ENCODE measurements around the gene KRTAP10-8.
"Not testable (repeated sequence)": the region's sequence is repeated elsewhere in the genome, so short reads cannot be mapped to it uniquely, and the experiment has no call there.

DNA sequence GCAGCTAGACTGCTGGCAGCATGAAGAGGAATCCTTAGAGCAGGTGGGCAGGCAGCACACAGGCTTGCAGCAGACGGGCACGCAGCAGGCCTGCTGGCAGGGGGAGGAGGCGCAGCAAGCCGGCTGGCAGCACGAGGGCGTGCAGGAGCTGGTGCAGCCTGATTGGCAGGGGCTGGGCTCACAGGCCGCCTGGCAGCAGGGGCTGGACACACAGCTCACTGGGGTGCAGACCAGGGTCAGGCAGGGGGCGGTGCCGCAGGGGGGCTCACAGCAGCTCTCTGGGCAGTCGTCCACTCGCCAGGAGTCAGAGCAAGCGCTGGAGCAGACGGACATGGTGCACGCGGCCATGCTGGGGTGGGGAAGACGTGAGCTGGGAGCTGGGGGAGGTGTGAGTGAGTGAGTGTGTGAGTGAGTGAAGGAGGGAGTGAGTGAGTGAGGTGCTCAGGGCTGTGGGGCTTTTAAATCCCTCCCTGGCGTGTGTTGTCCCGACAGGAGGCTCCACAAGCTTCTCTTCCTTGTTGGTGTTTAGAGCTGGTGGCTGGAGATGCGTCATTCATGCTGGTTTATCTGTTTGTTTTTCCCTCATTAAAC, 31.6 kb upstream of the KRTAP10-8 start, which contains the start of gene KRTAP10-5:
- TF ChIP-seq EZH2 (IDR thresholded peaks at IDR 0.05; ENCODE audit: borderline replicate concordance, low read length) = not testable (repeated sequence)
- TF ChIP-seq, protein P1, sequence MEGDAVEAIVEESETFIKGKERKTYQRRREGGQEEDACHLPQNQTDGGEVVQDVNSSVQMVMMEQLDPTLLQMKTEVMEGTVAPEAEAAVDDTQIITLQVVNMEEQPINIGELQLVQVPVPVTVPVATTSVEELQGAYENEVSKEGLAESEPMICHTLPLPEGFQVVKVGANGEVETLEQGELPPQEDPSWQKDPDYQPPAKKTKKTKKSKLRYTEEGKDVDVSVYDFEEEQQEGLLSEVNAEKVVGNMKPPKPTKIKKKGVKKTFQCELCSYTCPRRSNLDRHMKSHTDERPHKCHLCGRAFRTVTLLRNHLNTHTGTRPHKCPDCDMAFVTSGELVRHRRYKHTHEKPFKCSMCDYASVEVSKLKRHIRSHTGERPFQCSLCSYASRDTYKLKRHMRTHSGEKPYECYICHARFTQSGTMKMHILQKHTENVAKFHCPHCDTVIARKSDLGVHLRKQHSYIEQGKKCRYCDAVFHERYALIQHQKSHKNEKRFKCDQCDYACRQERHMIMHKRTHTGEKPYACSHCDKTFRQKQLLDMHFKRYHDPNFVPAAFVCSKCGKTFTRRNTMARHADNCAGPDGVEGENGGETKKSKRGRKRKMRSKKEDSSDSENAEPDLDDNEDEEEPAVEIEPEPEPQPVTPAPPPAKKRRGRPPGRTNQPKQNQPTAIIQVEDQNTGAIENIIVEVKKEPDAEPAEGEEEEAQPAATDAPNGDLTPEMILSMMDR (conservative IDR thresholded peaks at IDR 0.05 in 1 of 2, IDR thresholded peaks at IDR 0.05 in 1 of 2; ENCODE audit: extremely low read depth in 1 of 2, insufficient read depth in 1 of 2, low read depth in 1 of 2, low read length in 2 of 2) = not testable (repeated sequence)

All from mammary epithelial cell (primary cell).